Left colon (tissue), 2 donors: ENCODE data around the gene BMPR2. TPM values are rescaled to one million over a fixed set of nuclear protein-coding genes. Genes with fewer than 3 reads are reported as not detected.
"Not testable (repeated sequence)": the region's sequence is repeated elsewhere in the genome, so short reads cannot be mapped to it uniquely, and the experiment has no call there.

Experiments
- ATAC-seq: fragments of 200-7000 bp; cut with Tn5 transposase; one replicate; pipeline ENCODE4 v1.9.1; 2020; ENCODE audit warnings: mild to moderate bottlenecking, moderate library complexity
- DNase-seq, 2 donors: peaks; one replicate each; pipeline ENCODE4 v3.0.0-alpha.2; 2020
- intact Hi-C, 2 donors: fragments of 100-400 bp; cut with DNase I in 1 of 2; cut with micrococcal nuclease in 1 of 2; formaldehyde crosslinking; loops; one replicate each; pipeline versions ENCODE4 v1.11.2 to v1.14.0; 2022; cut with DNase I, micrococcal nuclease
- total RNA-seq, 2 donors: library from RNA; stranded (reverse); fragmentation: NEBNext Ultra II Directional; extraction: Animal tissue kit (Norgen Biotek cat#: 25700); gene quantifications; one replicate each; pipeline ENCODE4 v1.2.1, GENCODE V29; 2021
- donor health status: DM: no; HTN: no; CAD: no.
- donor health status: DM: yes; HTN: yes; CAD: no.

BMPR2 gene
- total RNA-seq, 2 donors from 2014 or later, result 40.8 to 42.8 TPM

DNA sequence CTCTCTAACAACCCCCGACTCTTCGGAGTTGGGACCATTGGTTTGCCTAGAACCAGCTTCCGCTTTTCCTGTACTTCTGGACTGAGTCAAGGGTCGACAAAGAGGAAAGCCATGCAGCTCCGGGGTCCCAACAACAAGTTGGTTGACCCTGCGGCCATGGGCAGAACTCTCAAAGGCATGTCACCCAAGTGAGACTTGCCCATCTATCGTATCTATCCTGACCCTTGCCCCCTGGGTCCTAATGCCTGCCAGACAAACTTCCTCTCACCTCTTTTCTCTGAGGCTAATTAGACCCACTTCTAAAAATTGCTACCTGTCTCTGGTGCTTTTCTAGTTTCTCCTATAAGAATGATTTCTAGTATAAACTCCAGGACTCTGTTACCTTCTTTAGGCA is 121.3 kb downstream of the BMPR2 start:
- DNase-seq, ATAC-seq, intact Hi-C loops: not testable (repeated sequence)

- ATAC-seq, DNase-seq, intact Hi-C loops: not testable (repeated sequence)
Measured at GRCh38 chr2:202499841-202500240, 123.7 kb downstream of the BMPR2 start.

DNA sequence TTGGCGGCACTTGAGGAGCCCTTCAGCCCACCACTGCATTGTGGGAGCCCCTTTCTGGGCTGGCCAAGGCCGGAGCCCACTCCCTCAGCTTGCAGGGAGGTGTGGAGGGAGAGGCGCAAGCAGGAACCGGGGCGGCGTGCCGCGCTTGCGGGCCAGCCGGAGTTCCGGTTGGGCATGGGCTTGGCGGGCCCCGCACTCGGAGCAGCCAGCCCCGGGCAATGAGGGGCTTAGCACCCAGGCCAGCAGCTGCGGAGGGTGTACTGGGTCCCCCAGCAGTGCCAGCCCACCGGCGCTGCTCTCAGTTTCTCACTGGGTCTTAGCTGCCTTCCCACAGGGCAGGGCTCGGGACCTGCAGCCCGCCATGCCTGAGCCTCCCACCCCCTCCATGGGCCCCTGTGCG is 127.1 kb downstream of the BMPR2 start:
- intact Hi-C loops, DNase-seq, ATAC-seq: not testable (repeated sequence)

DNA sequence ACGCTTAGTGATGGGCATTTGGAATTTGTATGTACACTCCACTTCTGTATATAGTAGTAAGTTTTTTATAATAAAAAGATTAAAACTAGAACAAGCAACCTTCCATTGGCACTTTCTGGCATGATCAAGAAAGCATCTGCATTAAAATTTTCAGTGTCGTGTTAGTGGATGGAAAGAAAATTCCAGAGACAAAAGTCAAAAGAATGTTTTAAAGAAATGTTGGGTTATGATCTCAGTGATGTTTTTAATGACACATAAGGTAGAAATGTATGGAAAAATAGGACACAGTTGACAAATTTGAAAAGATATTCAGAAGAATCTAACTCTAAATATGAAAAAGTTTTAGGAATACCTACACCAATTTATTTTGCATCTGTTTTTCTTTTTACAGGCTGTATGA is 132.6 kb downstream of the BMPR2 start:
- DNase-seq, result no peak
- intact Hi-C loops, result no loop called here
- no peak for ATAC-seq

DNA sequence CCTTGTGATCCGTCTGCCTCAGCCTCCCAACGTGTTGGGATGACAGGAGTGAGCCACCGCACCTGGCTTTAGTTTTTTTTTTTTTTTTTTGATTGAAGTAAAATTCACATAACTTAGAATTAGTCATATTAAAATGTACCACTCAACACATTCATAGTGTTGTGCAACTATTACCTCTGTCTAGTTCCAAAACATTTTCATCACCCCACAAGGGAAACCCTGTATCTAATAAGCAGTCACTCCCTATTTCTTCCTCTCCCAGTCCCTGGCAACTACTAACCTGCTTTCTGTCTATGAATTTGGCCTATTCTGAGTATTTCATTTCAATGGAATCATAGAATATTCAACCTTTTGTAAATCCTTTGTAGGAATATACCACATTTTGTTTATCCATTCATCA is 134.8 kb downstream of the BMPR2 start:
- intact Hi-C loops, result no loop called here
- ATAC-seq (no peak), DNase-seq (no peak)

DNA sequence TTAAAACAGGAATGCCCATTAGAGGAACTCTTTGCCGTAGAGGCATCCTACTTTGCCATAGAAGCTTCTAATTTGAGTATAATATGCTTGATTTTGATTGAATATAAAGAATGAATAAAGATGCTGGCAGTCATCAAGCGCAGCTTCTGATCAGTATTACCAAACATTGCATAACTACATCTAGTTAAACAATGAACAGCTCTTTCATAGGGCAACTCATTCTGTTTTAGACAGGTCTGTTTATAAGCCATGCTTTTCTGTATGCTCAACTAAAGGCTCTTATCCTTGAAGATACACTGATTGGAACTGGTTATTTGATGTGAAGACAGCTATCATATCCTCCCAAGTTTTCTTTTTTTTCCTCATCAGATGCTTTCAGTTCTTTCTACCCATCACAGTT is 136.0 kb downstream of the BMPR2 start:
- ATAC-seq (no peak), DNase-seq (no peak)
- intact Hi-C loops, result no loop called here

DNA sequence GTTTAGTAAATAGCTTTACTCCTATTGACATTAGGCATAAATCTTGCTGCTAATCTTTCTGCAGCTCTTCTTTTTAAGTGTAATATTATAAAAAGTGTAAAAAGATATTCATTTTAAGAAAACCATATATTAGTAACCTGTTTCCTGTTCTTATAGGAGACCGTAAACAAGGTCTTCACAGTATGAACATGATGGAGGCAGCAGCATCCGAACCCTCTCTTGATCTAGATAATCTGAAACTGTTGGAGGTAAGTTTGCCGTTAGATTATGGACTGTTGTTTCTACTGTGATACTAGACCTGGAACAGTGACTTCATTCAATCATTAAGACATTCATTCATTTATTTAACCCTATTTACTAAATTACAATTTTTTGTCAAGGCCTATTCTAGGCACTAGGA is 138.6 kb downstream of the BMPR2 start:
- intact Hi-C loops, result no loop called here
- DNase-seq, result no peak
- no peak for ATAC-seq

DNA sequence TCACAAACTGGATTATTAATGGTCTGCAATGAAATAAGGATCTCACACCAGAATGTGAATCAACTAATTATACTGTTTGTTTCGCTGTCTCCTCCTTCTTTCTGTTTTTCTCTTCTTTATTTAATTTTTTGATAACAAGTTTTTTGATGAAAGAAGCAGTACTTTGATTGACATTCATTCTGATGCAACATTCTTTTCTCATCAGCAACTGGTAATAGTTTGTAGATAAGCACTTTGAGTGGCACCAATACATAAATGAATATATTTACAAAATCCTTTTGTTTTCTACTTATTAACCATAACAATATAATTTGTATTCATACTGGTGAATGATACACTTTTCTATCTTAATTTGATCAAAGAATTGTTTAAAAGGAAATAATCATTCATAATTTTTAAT is 143.3 kb downstream of the BMPR2 start:
- no peak for DNase-seq
- intact Hi-C loops, result no loop called here
- no peak for ATAC-seq

DNA sequence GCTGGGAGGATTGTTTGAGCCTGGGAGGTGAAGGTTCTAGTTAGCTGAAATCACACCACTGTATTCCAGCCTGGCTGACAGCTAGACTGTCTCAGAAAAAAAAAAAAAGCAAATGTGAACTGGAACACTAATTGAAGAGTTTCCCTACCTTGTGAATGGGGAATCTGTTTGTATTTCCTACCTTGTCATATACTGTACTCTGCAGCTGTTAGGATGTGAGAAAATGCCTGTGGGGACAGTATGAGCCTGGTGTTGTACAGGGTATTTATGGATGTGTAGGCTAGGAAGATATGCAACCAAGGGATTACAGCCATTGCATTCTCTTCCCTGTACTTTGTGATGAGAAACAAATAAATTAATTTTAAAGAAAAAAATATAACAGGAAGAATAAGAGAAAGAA is 145.3 kb downstream of the BMPR2 start:
- ATAC-seq, result no peak
- intact Hi-C loops, result no loop called here

GRCh38 chr2:202529389-202529788 is 153.3 kb downstream of the BMPR2 start:
- ATAC-seq (no peak), DNase-seq (no peak)
- intact Hi-C loops, result no loop called here

More for the DNA sequence above, 145.3 kb downstream of the BMPR2 start:
- no peak for DNase-seq

- ATAC-seq (no peak), DNase-seq (no peak)
- intact Hi-C loops, result no loop called here
Measured at GRCh38 chr2:202530038-202530437, 153.9 kb downstream of the BMPR2 start.

- DNase-seq, ATAC-seq, intact Hi-C loops: not testable (repeated sequence)
Measured at GRCh38 chr2:202535290-202535689, 159.2 kb downstream of the BMPR2 start.

- no peak for DNase-seq
- no peak for ATAC-seq
- intact Hi-C loops, result no loop called here
Measured at GRCh38 chr2:202541137-202541536, 165.0 kb downstream of the BMPR2 start.

GRCh38 chr2:202542142-202542541 is 166.0 kb downstream of the BMPR2 start:
- intact Hi-C loops, result no loop called here
- no peak for ATAC-seq
- no peak for DNase-seq

DNA sequence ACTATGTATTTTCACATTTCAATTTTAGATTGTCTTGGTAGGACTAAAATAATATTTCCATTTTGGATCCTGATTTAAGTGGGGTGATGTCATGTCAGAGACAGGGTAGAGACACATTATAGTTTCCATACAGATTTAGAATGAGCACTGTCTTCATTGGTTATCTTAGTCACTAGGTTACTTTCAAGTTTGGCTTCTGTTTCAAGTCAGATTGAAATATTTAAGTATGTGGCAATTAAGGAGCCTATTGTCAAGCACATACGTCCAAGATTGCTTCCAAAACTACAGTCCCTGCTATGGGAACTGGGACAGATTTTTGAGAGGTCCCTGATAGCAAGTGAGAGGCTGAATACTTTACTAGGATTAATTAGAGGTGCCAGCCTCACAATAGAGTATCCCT is 169.4 kb downstream of the BMPR2 start:
- intact Hi-C loops, result no loop called here
- ATAC-seq (no peak), DNase-seq (no peak)

- ATAC-seq (no peak), DNase-seq (no peak)
- intact Hi-C loops, result no loop called here
Measured at GRCh38 chr2:202545931-202546330, 169.8 kb downstream of the BMPR2 start.

GRCh38 chr2:202546499-202547141 is 170.5 kb downstream of the BMPR2 start:
- intact Hi-C loops, ATAC-seq, DNase-seq: not testable (repeated sequence)

DNA sequence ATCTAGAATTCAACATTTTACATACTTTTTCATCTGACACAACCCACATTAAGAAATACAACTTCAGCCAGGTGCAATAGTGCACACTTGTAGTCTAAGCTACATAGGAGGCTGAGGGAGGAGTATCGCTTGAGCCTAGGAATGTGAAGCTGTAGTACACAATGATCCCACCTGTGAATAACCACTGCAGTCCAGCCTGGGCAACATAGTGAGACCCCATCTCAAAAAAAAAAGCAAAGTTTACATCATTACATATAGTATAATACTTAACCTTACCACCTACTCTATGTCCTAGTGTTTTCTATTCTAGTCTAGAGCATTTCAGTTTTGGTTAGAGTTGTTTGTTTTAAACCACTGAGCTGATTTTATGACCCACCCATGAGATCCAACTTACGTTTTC is 172.1 kb downstream of the BMPR2 start:
- intact Hi-C loops, result no loop called here
- DNase-seq (no peak), ATAC-seq (no peak)

DNA sequence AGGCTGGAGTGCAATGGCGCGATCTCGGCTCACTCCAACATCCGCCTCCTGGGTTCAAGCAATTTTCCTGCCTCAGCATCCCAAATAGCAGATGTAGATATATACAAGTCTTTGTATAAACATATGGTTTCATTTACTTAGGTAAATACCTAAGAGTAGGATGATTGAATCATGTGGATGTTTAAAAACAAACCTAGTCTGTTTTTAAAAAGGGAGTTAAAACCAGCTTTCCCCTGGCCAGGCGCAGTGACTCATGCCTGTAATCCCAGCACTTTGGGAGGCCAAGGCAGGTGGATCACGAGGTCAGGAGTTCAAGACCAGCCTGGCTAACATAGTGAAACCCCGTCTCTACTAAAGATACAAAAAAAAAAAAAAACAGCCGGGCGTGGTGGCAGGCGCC is 174.9 kb downstream of the BMPR2 start:
- ATAC-seq, intact Hi-C loops, DNase-seq: not testable (repeated sequence)

- intact Hi-C loops, result no loop called here
- ATAC-seq, result no peak
- DNase-seq, result no peak
Measured at GRCh38 chr2:202555356-202555755, 179.2 kb downstream of the BMPR2 start.

GRCh38 chr2:202560200-202560599 is 184.1 kb downstream of the BMPR2 start:
- intact Hi-C loops, result no loop called here
- ATAC-seq, result no peak
- no peak for DNase-seq
